Measurements from ENCODE around the gene CCNB3. TPM values are rescaled to one million over a fixed set of nuclear protein-coding genes. Genes with fewer than 3 reads are reported as not detected.

The CCNB3 gene, protein sequence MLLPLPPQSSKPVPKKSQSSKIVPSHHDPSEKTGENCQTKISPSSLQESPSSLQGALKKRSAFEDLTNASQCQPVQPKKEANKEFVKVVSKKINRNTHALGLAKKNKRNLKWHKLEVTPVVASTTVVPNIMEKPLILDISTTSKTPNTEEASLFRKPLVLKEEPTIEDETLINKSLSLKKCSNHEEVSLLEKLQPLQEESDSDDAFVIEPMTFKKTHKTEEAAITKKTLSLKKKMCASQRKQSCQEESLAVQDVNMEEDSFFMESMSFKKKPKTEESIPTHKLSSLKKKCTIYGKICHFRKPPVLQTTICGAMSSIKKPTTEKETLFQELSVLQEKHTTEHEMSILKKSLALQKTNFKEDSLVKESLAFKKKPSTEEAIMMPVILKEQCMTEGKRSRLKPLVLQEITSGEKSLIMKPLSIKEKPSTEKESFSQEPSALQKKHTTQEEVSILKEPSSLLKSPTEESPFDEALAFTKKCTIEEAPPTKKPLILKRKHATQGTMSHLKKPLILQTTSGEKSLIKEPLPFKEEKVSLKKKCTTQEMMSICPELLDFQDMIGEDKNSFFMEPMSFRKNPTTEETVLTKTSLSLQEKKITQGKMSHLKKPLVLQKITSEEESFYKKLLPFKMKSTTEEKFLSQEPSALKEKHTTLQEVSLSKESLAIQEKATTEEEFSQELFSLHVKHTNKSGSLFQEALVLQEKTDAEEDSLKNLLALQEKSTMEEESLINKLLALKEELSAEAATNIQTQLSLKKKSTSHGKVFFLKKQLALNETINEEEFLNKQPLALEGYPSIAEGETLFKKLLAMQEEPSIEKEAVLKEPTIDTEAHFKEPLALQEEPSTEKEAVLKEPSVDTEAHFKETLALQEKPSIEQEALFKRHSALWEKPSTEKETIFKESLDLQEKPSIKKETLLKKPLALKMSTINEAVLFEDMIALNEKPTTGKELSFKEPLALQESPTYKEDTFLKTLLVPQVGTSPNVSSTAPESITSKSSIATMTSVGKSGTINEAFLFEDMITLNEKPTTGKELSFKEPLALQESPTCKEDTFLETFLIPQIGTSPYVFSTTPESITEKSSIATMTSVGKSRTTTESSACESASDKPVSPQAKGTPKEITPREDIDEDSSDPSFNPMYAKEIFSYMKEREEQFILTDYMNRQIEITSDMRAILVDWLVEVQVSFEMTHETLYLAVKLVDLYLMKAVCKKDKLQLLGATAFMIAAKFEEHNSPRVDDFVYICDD (N-terminal part only)
- total RNA-seq (1 to 10 TPM in 3 of 9 donors, under 1 TPM in 6; 0.24 to 2.1 (median 0.81) TPM), polyA plus RNA-seq (1 to 10 TPM in 1 of 3 donors, under 1 TPM in 2; 0.64 to 1.8 (median 0.71) TPM)
- long read RNA-seq, donor 1 = 0 reads
- long read RNA-seq, donor 2 = 0 reads
- long read RNA-seq, donor 3 = 0 reads
- long read RNA-seq, donor 4 = 0 reads
- long read RNA-seq, donor 5, partial matches to known transcripts = 1 of 1 reads
- long read RNA-seq, donor 5, other reads (novel, unspliced or antisense) = 0 of 1 reads
- long read RNA-seq, donor 6 = 0 reads
- long read RNA-seq, donor 7 = 0 reads
- long read RNA-seq, donor 8 = 0 reads
- long read RNA-seq, donor 9, partial matches to known transcripts = 0 of 1 reads
- long read RNA-seq, donor 9, other reads (novel, unspliced or antisense) = 0 of 1 reads
- long read RNA-seq, donor 10 = 0 reads

DNA sequence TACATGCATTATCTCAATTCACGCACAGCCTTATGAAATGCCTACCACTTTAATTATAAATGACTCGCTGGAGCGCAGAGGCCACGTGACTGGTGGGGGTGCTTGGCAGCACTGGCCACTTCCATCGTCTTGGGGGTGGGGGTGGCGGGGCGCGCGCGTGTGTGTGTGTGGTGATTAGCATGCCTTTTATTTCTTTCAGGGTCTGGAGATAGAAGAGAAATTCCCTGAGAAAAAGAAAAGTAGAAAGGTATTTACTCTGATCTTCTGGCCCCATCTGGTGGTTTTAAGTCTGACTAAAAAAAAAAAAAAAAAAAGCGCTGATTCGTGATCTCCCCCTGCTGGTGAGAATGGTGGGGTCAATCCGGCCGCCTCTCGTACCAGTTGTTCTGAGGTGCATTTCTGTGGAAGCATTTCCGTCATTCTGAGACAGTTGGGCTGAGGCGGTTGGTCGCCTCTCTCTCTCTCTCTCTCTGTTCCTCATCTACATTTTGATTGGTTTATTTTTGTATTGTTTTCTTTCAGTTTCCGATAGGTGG is at the start of gene CCNB3:
Gene CCNB3, plus strand, starts transcription at position 402 of the 536 bp plus-strand sequence. CDS start 80,399 bp downstream, outside the sequence.
- peak within 1 kb of the TSS in 2 of 5 donors; percentile 28 to 54 for H3K27ac ChIP-seq
- intact Hi-C loops (cut with DNase I) = loop anchor here in 1 of 2 donors (5.0 kb wide), 1 partner anchor 97 kb away; no protein-coding TSS in a partner anchor
- H3K4me1 ChIP-seq (replicated peaks in 1 of 2) = peaks cover 0 to 8% of the 10 kb centered on the region in 2 donors
- 0 to 12% (median 5%) methylated on average over 12 to 19 of the region's 19 CpGs for WGBS, 4 donors
- H3K36me3 ChIP-seq (replicated peaks in 1 of 2) = no peaks in the 10 kb centered on the region
- peak in 1 of 2 donors; percentile 47 for TF ChIP-seq POLR2A (IDR thresholded peaks at IDR 0.05)
- TF ChIP-seq, protein P1, sequence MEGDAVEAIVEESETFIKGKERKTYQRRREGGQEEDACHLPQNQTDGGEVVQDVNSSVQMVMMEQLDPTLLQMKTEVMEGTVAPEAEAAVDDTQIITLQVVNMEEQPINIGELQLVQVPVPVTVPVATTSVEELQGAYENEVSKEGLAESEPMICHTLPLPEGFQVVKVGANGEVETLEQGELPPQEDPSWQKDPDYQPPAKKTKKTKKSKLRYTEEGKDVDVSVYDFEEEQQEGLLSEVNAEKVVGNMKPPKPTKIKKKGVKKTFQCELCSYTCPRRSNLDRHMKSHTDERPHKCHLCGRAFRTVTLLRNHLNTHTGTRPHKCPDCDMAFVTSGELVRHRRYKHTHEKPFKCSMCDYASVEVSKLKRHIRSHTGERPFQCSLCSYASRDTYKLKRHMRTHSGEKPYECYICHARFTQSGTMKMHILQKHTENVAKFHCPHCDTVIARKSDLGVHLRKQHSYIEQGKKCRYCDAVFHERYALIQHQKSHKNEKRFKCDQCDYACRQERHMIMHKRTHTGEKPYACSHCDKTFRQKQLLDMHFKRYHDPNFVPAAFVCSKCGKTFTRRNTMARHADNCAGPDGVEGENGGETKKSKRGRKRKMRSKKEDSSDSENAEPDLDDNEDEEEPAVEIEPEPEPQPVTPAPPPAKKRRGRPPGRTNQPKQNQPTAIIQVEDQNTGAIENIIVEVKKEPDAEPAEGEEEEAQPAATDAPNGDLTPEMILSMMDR (IDR thresholded peaks at IDR 0.05) = peak; percentile 41 to 92 (median 68)
- DNase-seq = peak; percentile 60 to 86 (median 77)
- peak within 1 kb of the TSS in 1 of 4 donors; percentile 43 for H3K4me3 ChIP-seq
- H3K9me3 ChIP-seq (replicated peaks in 1 of 3) = no peaks in the 10 kb centered on the region
- H3K27me3 ChIP-seq = no peaks in the 10 kb centered on the region

DNA sequence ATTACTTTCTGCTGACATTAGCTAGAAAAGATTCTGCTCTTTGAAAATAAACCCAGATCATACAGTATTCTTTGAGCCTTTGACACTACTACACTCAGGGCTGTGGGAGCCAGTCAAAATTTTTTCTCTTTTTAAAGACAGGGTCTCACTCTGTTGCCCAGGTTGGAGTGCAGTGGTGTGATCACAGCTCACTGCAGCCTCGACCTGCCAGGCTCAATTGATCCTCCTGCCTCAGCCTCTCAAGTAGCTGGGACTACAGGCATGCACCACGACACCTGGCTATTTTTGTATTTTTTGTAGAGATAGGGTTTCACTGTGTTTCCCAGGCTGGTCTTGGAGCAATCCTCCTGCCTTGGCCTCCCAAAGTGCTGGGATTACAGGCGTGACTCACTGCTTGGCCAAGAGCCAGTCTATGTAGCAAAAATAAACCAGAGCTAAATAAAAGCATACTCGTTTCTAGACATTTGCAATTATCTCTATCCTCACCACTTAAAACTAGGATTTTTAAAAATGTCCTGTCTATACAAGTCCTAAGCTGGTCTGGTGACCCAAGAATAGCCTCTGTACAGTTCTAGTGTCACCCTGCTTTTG is 46.9 kb upstream of the CCNB3 start:
- Histone ChIP-seq H3K36me3 (replicated peaks in 1 of 2) (no peaks in the 10 kb centered on the region), H3K9me3 (replicated peaks in 1 of 3) (no peaks in the 10 kb centered on the region), H3K4me3 (no peak overlapping the region), H3K27ac (no peak overlapping the region), H3K27me3 (peaks cover 10% of the 10 kb centered on the region), H3K4me1 (replicated peaks in 1 of 2) (no peaks in the 10 kb centered on the region)
- 36 to 52% (median 46%) methylated on average over 4 of the region's 4 CpGs for WGBS, 4 donors
- TF ChIP-seq, protein P1 (IDR thresholded peaks at IDR 0.05) = no peak
- TF ChIP-seq POLR2A (IDR thresholded peaks at IDR 0.05) = no peak
- intact Hi-C loops (cut with DNase I) = no loop called here
- DNase-seq = peak in 4 of 7 donors; percentile 21 to 50 (median 33)

DNA sequence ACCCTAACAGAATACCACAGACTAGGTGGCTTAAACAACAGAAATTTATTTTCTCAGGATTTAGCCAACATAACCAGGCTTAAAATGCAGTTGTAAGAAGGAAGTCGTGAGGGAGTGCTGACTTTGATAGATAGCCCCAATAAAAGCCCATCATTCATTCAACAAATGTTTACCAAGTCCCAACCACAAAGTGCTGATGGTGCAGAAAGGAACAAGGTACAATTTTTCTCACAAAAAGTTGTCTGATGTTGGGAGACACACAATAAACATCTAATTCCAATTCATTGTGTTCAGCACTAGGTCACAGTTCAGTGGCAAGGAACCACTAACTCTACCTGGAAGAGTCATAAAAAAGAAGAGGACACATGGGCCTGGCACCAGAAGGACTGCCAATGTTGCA is 46.0 kb upstream of the CCNB3 start:
- DNase-seq = no peak
- Histone ChIP-seq H3K27ac (no peak overlapping the region), H3K36me3 (replicated peaks in 1 of 2) (no peaks in the 10 kb centered on the region), H3K9me3 (replicated peaks in 1 of 3) (no peaks in the 10 kb centered on the region), H3K4me1 (replicated peaks in 1 of 2) (no peaks in the 10 kb centered on the region), H3K4me3 (no peak overlapping the region), H3K27me3 (peaks cover 10% of the 10 kb centered on the region)
- TF ChIP-seq, protein P1 (IDR thresholded peaks at IDR 0.05) = no peak
- TF ChIP-seq POLR2A (IDR thresholded peaks at IDR 0.05) = no peak
- WGBS, 4 donors = 20 to 52% (median 24%) methylated on average over 1 of the region's 1 CpG
- intact Hi-C loops (cut with DNase I) = no loop called here
